GM18517 (cell line): Measurements from ENCODE around the gene SYNE3.

ENCODE experiments used
- ATAC-seq: cut with Tn5 transposase; IDR thresholded peaks from one replicate; pipeline ENCODE4 v1.9.1; 2021; ENCODE audit warnings: mild to moderate bottlenecking, moderate library complexity; ENCODE audit not compliant: unreplicated experiment

SYNE3 gene

GRCh38 chr14:95541932-95542930 lies 25.8 kb upstream of the SYNE3 start:
- ATAC-seq = no peak

- ATAC-seq = no peak
Measured at GRCh38 chr14:95541346-95541745, 24.9 kb upstream of the SYNE3 start.

GRCh38 chr14:95540236-95540855 lies 23.9 kb upstream of the SYNE3 start:
- ATAC-seq = no peak

- no peak for ATAC-seq
Measured at GRCh38 chr14:95538801-95539509, 22.5 kb upstream of the SYNE3 start.

GRCh38 chr14:95537298-95538089 lies 21.0 kb upstream of the SYNE3 start:
- no peak for ATAC-seq

GRCh38 chr14:95536671-95537070 lies 20.2 kb upstream of the SYNE3 start:
- no peak for ATAC-seq

GRCh38 chr14:95536036-95536593 lies 19.7 kb upstream of the SYNE3 start:
- no peak for ATAC-seq

- ATAC-seq = peak; percentile 3
Measured at GRCh38 chr14:95535226-95536021, 19.0 kb upstream of the SYNE3 start.

GRCh38 chr14:95534299-95535225 lies 18.1 kb upstream of the SYNE3 start, which contains the start of gene GLRX5:
TSS of gene GLRX5 (plus strand) at chr14:95535050. CDS start at chr14:95535090, 40 bp downstream.
- peak; percentile 94 for ATAC-seq

- no peak for ATAC-seq
Measured at GRCh38 chr14:95533822-95534221, 17.4 kb upstream of the SYNE3 start.

GRCh38 chr14:95533391-95533821 lies 17.0 kb upstream of the SYNE3 start:
- no peak for ATAC-seq

GRCh38 chr14:95531969-95532368 lies 15.5 kb upstream of the SYNE3 start:
- no peak for ATAC-seq

GRCh38 chr14:95531473-95531872 lies 15.0 kb upstream of the SYNE3 start:
- ATAC-seq = no peak

GRCh38 chr14:95530473-95531276 lies 14.2 kb upstream of the SYNE3 start:
- ATAC-seq = no peak

GRCh38 chr14:95529216-95529615 lies 12.8 kb upstream of the SYNE3 start:
- no peak for ATAC-seq

GRCh38 chr14:95527387-95528002 lies 11.0 kb upstream of the SYNE3 start:
- ATAC-seq = no peak
